B cell (primary cell): ENCODE measurements around the gene THSD7A. TPM values are rescaled to one million over a fixed set of nuclear protein-coding genes. Genes with fewer than 3 reads are reported as not detected.

Experiments used
- ATAC-seq: fragments of 200-7000 bp; cut with Tn5 transposase; one replicate; pipeline ENCODE4 v1.10.0; 2021; ENCODE audit warnings: low read depth, mild to moderate bottlenecking, moderate number of reproducible peaks, moderate library complexity
- CTCF ChIA-PET: fragments of 350-600 bp; sonication (Branson Sonifier 250); formaldehyde crosslinking; loops from one replicate; lab custom pipeline; 2021; ENCODE audit warnings: antibody characterized with exemption, inconsistent platforms; lab: Charles Lee
- POLR2A ChIA-PET: fragments of 350-600 bp; sonication (Branson Sonifier 250); formaldehyde crosslinking; loops from one replicate; lab custom pipeline; 2021; ENCODE audit warnings: antibody characterized with exemption; lab: Charles Lee
- DNase-seq: peaks from one replicate; pipeline ENCODE4 v3.0.0; 2013
- H2AFZ ChIP-seq: 2 replicates; pipeline ENCODE4 v1.6.1; 2012; ENCODE audit warnings: mild to moderate bottlenecking, low read depth, low read length; ENCODE audit not compliant: insufficient read depth, poor library complexity, severe bottlenecking
- H3K27ac ChIP-seq, 2 donors: 1 replicate in 1 of 2; 2 replicates in 1 of 2; pipeline ENCODE4 v1.5.1; 2012 to 2013; ENCODE audit warnings: low read length in 2 of 2, mild to moderate bottlenecking in 2 of 2, moderate library complexity in 1 of 2
- H3K27me3 ChIP-seq, 4 experiments: fragments of 200-600 bp in 1 of 4; sonication (generic) in 1 of 4; replicated peaks in 1 of 4; 1 replicate in 2 of 4; 2 replicates in 2 of 4; pipeline versions ENCODE4 v1.6.1 to v1.7.0; 2013 to 2016; ENCODE audit warnings: low read length in 3 of 4, mild to moderate bottlenecking in 2 of 4, mixed read lengths in 1 of 4, moderate library complexity in 1 of 4; ENCODE audit not compliant: insufficient read depth in 4 of 4, control insufficient read depth in 3 of 4; ENCODE audit errors: control extremely low read depth in 1 of 4
- H3K36me3 ChIP-seq, 2 experiments: replicated peaks in 1 of 2; 1 replicate in 1 of 2; 2 replicates in 1 of 2; pipeline versions ENCODE4 v1.6.1 to v1.7.1; 2013; ENCODE audit warnings: low read length in 1 of 2; ENCODE audit not compliant: insufficient read depth in 2 of 2, control insufficient read depth in 1 of 2; ENCODE audit errors: control extremely low read depth in 1 of 2, extremely low read depth in 1 of 2
- H3K4me1 ChIP-seq, 2 donors: fragments of 200-600 bp in 1 of 2; sonication (generic) in 1 of 2; 1 replicate in 1 of 2; 2 replicates in 1 of 2; pipeline versions ENCODE4 v1.5.1 to v1.6.1; 2013 to 2017; ENCODE audit warnings: low read length in 2 of 2; ENCODE audit not compliant: control insufficient read depth in 2 of 2, insufficient read depth in 2 of 2
- H3K4me2 ChIP-seq: replicated peaks from 2 replicates; pipeline ENCODE3; 2012; ENCODE audit warnings: mild to moderate bottlenecking, low read depth, low read length; ENCODE audit not compliant: poor library complexity, severe bottlenecking
- H3K4me3 ChIP-seq, 5 experiments: fragments of 200-600 bp in 1 of 5; sonication (generic) in 1 of 5; 1 replicate in 3 of 5; 2 replicates in 2 of 5; pipeline versions ENCODE4 v1.5.1 to v1.7.0; 2011 to 2016; ENCODE audit warnings: low read length in 4 of 5, mild to moderate bottlenecking in 4 of 5, low read depth in 2 of 5, control low read depth in 1 of 5, moderate library complexity in 1 of 5; ENCODE audit not compliant: insufficient read depth in 1 of 5; ENCODE audit errors: control extremely low read depth in 1 of 5, extremely low read depth in 1 of 5
- H3K79me2 ChIP-seq: fragments of 200-600 bp; sonication (generic); one replicate; pipeline ENCODE4 v1.6.0; 2016; ENCODE audit warnings: low read length; ENCODE audit not compliant: control insufficient read depth, insufficient read depth
- H3K9ac ChIP-seq: fragments of 200-600 bp; sonication (generic); 2 replicates; pipeline ENCODE4 v1.6.1; 2017; ENCODE audit warnings: mild to moderate bottlenecking, low read length, moderate library complexity
- H3K9me3 ChIP-seq, 3 donors: one replicate each; pipeline versions ENCODE4 v1.6.1 to v1.7.1; 2013; ENCODE audit warnings: low read length in 2 of 3; ENCODE audit not compliant: control insufficient read depth in 2 of 3, insufficient read depth in 1 of 3; ENCODE audit errors: control extremely low read depth in 1 of 3
- H4K20me1 ChIP-seq: 2 replicates; pipeline ENCODE4 v1.6.0; 2012; ENCODE audit warnings: mild to moderate bottlenecking, low read length; ENCODE audit not compliant: insufficient read depth, control insufficient read depth, poor library complexity, severe bottlenecking
- H3K27ac Mint-ChIP-seq: one replicate; pipeline ENCODE4 v1.8.0; 2021; ENCODE audit warnings: mixed read lengths
- H3K27me3 Mint-ChIP-seq: one replicate; pipeline ENCODE4 v1.8.0; 2021; ENCODE audit warnings: mixed read lengths
- H3K4me1 Mint-ChIP-seq: one replicate; pipeline ENCODE4 v1.8.0; 2021; ENCODE audit warnings: mixed read lengths
- H3K4me3 Mint-ChIP-seq: one replicate; pipeline ENCODE4 v1.8.0; 2021; ENCODE audit warnings: mixed read lengths
- H3K9me3 Mint-ChIP-seq: one replicate; pipeline ENCODE4 v1.8.0; 2022; ENCODE audit warnings: mixed read lengths; ENCODE audit not compliant: insufficient read depth
- EZH2 ChIP-seq: IDR thresholded peaks from 2 replicates; pipeline ENCODE4 v1.6.1; 2012; ENCODE audit warnings: borderline replicate concordance, low read depth, mild to moderate bottlenecking, moderate library complexity, low read length; ENCODE audit not compliant: insufficient read depth, poor library complexity, severe bottlenecking
- WGBS: methylation state at CpG from one replicate; pipeline ENCODE4 v1.1.5; 2013; ENCODE audit warnings: missing lambda C conversion rate; ENCODE audit not compliant: insufficient coverage; 5-methylcytosine and 5-hydroxymethylcytosine counted together
- intact Hi-C: fragments of 100-400 bp; cut with micrococcal nuclease; formaldehyde crosslinking; loops from one replicate; pipeline ENCODE4 v1.10.0; 2022
- polyA plus RNA-seq: library from polyadenylated mRNA; depleted of rRNA; stranded (reverse); fragments of >200 nt; gene quantifications from 2 replicates; pipeline ENCODE4 v1.2.3, GENCODE V29; 2012
- total RNA-seq, 2 donors: library from RNA; stranded (reverse); fragments of 120-200 nt in 1 of 2; gene quantifications; 1 replicate in 1 of 2; 2 replicates in 1 of 2; pipeline versions ENCODE4 v1.2.3 to v1.2.4, GENCODE V29; 2013 to 2022
- TF ChIP-seq, protein P1 (sequence below): fragments of 200-600 bp; IDR thresholded peaks from one replicate; pipeline ENCODE4 v1.8.0; 2022; ENCODE audit warnings: antibody characterized with exemption, mild to moderate bottlenecking

The THSD7A gene
- total and polyA plus RNA-seq, 2 donors (not counting 1 experiment from before 2014, with no cell fraction given): not detected

DNA sequence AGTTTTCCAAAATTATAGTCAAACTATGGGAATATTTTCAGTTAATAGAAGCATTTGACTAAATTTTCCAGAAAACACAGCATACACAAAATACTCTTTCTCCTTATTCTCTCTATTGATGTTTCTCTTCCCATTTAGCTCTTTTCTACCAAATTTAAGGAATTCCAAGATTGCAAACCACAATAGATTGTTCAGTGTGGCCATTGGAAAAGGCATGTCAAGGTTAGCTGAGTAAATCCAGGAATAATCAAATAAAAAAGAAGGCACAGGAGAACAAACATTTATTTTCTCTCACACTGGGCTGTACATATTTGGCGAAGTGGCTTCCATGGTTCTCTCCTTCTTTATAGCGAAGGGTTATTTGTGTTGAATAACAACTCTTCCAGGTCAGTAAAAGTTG lies 117.3 kb downstream of the THSD7A start:
- Histone ChIP-seq H3K4me1 (no peaks in the 10 kb centered on the region), H3K27me3 (no peaks in the 10 kb centered on the region), H3K4me3 (no peak overlapping the region), H4K20me1 (no peaks in the 10 kb centered on the region), H3K36me3 (no peaks in the 10 kb centered on the region), H3K79me2 (no peaks in the 10 kb centered on the region), H3K4me2 (no peak overlapping the region), H3K9ac (no peak overlapping the region), H3K9me3 (no peaks in the 10 kb centered on the region), H3K27ac (no peak overlapping the region), H2AFZ (no peak overlapping the region)
- no peak for DNase-seq
- intact Hi-C loops: no loop called here
- ChIA-PET POLR2A (no interaction called here), CTCF (no interaction called here)
- Mint-ChIP-seq H3K4me3 (no peak overlapping the region), H3K9me3 (no peaks in the 10 kb centered on the region), H3K27me3 (no peaks in the 10 kb centered on the region), H3K27ac (no peak overlapping the region), H3K4me1 (no peaks in the 10 kb centered on the region)
- WGBS: no CpG with 5 or more reads among the region's 2 CpGs
- ATAC-seq: no peak
- TF ChIP-seq, protein P1, sequence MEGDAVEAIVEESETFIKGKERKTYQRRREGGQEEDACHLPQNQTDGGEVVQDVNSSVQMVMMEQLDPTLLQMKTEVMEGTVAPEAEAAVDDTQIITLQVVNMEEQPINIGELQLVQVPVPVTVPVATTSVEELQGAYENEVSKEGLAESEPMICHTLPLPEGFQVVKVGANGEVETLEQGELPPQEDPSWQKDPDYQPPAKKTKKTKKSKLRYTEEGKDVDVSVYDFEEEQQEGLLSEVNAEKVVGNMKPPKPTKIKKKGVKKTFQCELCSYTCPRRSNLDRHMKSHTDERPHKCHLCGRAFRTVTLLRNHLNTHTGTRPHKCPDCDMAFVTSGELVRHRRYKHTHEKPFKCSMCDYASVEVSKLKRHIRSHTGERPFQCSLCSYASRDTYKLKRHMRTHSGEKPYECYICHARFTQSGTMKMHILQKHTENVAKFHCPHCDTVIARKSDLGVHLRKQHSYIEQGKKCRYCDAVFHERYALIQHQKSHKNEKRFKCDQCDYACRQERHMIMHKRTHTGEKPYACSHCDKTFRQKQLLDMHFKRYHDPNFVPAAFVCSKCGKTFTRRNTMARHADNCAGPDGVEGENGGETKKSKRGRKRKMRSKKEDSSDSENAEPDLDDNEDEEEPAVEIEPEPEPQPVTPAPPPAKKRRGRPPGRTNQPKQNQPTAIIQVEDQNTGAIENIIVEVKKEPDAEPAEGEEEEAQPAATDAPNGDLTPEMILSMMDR: no peak
- TF ChIP-seq EZH2: no peak

DNA sequence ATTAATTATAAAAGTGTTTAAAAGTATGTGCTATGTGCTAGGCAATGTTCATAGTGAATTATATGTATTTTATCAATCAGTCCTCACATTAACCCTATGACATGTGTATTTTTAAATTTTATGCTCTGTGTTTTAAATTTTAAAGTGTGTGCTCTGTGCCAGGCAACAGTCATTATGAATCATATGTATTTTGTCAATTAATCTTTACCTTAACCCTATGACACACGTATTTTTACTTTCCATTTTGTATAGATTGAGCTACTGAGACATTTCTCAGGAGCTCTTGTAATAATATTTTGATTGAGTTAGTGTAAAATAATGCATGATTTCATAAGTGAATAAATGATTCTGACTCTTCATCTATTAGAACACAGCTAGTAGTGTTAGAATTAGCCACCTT lies 117.8 kb downstream of the THSD7A start:
- no CpG with 5 or more reads among the region's 1 CpG for WGBS
- Mint-ChIP-seq H3K4me3 (no peak overlapping the region), H3K27ac (no peak overlapping the region), H3K4me1 (no peaks in the 10 kb centered on the region), H3K27me3 (no peaks in the 10 kb centered on the region), H3K9me3 (no peaks in the 10 kb centered on the region)
- POLR2A ChIA-PET: no interaction called here
- Histone ChIP-seq H3K4me1 (no peaks in the 10 kb centered on the region), H3K27me3 (no peaks in the 10 kb centered on the region), H3K4me2 (no peak overlapping the region), H3K4me3 (no peak overlapping the region), H2AFZ (no peak overlapping the region), H3K9me3 (no peaks in the 10 kb centered on the region), H3K36me3 (no peaks in the 10 kb centered on the region), H3K27ac (no peak overlapping the region), H4K20me1 (no peaks in the 10 kb centered on the region), H3K79me2 (no peaks in the 10 kb centered on the region), H3K9ac (no peak overlapping the region)
- CTCF ChIA-PET: no interaction called here
- intact Hi-C loops: no loop called here
- ATAC-seq (no peak), DNase-seq (no peak)
- TF ChIP-seq, protein P1: no peak
- no peak for TF ChIP-seq EZH2
